ENCODE data around the gene MYO5C.

The MYO5C gene

GRCh38 chr15:52278636-52279367, 16.8 kb downstream of the MYO5C start:
- DNase-seq (ENCODE audit: low read depth) = no peak

DNA sequence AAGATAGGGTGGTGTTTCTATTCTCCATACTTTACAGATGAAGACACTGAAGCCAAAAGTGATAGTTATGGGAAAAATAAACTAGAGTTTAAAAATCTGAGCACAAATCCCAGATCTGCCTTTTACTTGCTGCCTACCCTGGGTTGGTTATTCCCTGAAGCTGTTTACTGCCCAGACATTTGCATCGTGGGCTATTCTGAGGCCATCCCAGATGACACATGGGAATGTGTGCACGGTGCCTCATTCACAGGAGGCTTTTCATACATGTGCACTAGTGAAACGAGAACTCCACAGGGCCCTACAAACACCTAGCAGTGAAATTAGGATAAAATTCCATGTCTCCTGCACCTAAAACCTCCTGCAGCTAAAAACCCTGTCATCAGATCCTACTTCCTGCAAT, 17.5 kb downstream of the MYO5C start:
- DNase-seq (ENCODE audit: low read depth) = no peak

DNA sequence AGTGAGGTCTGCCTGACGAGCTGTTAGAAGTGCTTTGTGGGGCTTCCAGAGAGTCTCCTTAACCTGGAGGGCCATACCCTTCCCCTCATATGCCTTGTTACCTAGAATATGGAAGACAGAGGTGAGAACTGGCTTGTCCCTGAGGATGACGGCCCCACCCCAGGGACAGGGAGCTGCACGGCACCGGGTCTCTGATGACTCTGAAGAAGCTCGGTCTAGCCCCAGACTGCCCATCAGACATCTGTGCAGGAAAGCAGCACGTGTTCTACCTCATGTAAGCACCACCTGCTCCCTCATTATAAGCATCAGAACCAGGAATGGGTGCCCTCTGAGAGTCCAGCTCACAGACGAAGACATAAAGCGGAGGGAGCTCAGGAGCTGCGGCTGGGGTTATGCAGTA, 18.0 kb downstream of the MYO5C start:
- no peak for DNase-seq (ENCODE audit: low read depth)

DNA sequence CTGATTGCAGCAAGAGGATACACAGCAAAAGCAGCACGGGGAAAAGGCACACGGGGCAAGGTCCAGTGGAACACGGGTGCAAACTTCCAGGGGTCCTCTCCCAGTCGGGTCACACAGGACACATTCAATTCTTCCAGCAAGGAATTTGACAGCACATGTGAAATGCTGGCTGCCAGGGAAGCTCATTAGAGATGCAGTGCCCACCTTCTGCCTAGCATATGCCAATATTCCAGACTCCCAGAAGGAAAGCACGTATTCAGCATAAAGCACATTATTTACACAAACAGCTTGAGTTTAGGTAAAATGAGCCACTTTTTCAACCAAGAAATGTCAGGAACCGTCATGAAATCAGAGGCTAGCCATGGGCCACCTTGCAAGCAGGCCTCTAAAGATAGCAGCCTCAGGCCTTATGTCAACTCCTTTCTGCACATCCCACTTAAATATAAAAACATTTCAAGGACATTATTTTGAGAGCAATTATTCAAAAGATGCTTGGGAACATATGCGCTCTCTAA, 19.3 kb downstream of the MYO5C start:
- no peak for DNase-seq (ENCODE audit: low read depth)

DNA sequence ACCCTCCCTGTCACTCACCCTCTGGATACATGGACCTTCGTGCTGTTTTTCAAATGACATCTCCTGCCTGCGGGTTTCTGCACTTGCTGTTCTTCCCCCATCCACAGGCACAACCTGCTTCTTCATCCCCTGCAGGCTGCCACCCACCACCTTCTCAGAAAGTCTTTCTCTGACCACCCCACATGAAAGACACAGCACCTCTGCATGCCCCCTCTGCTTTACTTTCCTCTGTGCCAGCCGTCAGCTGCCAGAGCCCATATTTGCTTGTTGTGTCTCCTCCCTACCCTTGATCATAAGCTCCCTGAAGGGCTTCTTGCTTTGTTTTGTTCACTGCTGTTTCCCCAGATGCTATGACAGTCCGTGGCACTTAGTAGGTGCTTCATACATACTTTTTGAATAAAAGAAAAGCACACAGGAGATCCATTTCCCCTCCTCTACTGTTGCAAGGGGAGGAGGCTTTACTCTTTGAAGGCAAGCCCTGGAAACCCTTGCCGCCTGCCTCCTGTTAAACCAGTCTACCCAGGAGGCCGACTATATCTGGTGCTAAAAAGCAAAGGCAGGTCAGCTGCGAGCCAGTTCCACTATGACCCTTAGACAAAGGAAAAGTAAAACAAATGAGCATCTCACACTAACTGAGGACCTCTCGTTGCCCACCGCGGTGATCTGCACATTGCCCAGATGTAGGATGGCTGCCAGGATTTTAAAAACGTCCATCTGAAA, 31.9 kb downstream of the MYO5C start:
- DNase-seq (ENCODE audit: low read depth) = no peak

GRCh38 chr15:52262364-52262763, 33.2 kb downstream of the MYO5C start:
- DNase-seq (ENCODE audit: low read depth) = no peak

DNA sequence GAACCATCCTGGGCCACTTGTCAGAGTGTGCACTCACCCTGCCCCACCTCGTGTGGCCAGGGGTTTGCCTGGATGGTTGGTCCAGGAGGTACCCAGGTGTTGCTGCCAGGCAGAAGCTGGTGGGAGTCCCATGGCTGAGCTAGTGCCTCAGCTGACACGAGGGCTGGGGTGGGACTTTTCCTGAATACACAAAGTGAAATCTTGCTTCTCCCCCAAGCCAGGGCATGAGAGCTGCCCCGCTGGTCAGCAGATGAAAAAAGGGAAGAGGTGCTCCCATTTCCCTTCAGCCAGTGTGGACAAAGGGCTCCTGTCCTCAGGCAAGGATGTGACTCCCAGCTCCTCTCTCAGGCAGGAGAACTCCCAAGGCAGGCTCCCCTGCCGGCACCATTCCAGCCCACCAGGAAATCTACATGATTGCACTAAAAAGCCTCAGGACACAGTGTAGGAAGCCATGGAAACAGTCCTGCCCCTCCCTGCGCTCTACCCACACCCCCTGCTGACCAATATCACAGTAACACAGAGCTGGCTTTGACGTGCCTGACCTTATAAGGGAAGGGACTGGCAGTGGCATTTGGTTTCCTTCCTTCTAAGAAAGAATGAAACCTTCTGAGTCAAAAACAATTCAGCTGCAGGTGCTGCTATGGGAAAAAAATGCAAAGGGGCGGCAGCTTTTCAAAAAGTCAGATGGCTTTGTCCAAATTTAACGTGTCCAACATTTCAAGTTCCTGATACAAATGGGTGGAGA, 33.9 kb downstream of the MYO5C start:
- no peak for DNase-seq (ENCODE audit: low read depth)

GRCh38 chr15:52261026-52261425, 34.6 kb downstream of the MYO5C start:
- no peak for DNase-seq (ENCODE audit: low read depth)

GRCh38 chr15:52259503-52259902, 36.1 kb downstream of the MYO5C start:
- no peak for DNase-seq (ENCODE audit: low read depth)

DNA sequence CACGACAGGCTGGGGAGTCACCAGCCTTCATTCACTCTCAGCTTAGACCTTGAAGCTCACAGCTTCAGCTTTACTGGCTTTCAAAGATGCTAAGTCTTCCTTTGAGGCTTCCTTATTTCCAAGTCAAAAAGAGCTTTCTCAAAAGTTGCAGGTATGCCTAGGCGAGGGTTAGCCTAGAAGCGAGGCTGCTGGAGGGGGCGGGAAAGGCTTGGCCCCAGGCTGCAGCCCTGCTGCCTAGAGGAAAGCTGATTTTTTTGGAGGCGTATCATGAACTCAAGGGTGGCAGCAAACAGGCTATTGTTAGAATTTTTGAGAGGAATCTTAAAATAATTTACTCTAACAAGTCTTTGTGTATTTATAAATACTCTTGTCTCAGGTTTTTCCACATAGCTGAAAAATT, 37.1 kb downstream of the MYO5C start:
- DNase-seq (ENCODE audit: low read depth) = no peak

DNA sequence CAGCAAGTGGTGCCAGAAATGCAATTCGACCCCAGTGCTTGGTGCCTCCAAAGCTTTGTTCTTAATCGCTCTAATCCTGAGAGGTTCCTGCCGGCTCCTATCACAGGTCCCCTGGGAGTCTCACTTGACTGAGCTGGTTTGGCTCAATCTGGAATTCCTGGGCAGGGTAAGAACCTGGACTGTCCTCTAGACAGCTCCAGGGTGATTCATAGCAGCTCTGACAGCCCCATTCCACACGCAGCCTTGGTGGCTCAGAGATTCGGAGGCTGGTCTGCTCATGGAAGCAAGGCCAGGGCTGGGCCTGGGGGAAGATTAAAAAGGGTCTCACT, 37.9 kb downstream of the MYO5C start:
- DNase-seq (ENCODE audit: low read depth) = no peak

DNA sequence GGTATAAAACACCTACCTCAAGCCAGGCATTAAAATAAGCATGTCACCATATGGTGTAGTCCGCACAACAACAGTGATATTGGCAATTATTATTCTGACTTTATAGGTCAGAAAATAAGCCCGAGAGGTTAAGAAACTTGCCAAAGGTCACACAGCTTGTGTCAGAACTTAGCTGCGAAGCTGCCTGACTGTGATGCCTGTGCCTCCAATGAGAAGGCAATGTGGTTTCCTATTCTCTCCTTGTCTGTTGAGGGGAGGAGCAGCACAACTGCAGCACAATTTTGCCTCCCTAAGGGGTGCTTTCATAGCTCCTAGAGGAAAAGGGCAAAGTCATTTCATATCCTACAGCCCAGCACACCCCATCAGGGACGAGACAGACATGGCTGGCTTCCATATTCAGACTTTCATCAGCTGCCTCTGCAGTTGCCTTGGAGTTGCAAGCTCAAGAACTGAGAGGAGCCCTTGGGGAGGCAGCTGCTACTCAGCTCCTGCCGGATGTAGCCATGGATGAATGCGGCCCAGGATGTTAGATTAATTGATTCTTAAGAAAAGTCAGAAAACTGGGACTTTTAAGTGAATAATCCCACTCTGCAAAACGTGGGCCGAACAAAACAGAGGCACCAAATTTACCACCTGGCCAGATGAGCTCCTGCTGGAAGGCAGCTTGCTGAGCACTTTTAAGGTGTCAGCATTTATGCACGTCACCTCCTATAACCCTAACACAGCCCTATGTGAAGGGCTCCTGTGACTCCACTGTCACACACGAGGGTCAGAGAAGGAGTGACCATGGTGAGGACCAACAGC, 38.5 kb downstream of the MYO5C start:
- no peak for DNase-seq (ENCODE audit: low read depth)

- peak; percentile 19 for DNase-seq (ENCODE audit: low read depth)
These were observed 39.2 kb downstream of the MYO5C start for GRCh38 chr15:52256366-52256765.

- DNase-seq (ENCODE audit: low read depth) = no peak
These were observed 39.7 kb downstream of the MYO5C start for GRCh38 chr15:52255935-52256334.

- no peak for DNase-seq (ENCODE audit: low read depth)
These were observed 40.6 kb downstream of the MYO5C start for GRCh38 chr15:52255008-52255407.

DNA sequence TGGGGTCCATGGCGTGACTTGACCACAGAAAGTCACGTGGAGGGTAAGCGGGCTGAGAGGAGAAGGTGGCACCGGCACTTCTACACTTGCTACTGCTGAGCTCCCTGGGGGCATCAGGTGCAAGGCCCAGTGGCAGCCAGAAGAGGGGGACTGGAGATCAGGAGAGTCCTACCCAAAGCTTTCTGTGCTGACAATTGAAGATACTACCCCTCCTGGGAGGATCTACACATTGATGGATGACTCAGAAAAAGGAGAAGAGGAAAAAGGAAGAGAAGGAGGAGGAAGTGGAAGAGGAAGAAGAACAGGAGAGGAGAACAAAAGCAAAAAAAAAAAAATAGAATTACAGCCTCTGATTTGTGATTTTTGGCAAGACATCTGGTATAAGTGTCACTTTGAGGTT, 41.2 kb downstream of the MYO5C start:
- DNase-seq (ENCODE audit: low read depth) = no peak

DNA sequence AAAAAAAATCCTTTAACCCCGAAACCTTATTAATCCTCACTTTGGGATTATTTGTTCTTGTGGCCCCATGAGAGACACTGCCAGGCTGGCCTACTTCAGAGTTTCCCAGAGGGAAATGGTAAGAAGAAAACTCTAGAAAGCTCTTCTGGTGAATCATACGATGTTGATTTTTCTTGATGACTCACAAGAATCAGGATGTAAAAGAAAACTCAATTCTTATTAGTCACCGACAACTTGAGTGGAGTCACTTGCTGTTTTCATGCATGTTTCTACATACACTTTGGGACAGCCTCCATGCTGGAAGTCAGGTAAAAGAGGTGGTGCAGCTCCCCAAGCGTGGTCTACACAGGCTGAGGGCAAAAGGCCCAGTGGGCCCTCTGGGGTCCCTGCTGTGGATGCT, 42.8 kb downstream of the MYO5C start:
- no peak for DNase-seq (ENCODE audit: low read depth)

- DNase-seq (ENCODE audit: low read depth) = no peak
These were observed 44.3 kb downstream of the MYO5C start for GRCh38 chr15:52251144-52251860.

- no peak for DNase-seq (ENCODE audit: low read depth)
These were observed 48.1 kb downstream of the MYO5C start for GRCh38 chr15:52247461-52247860.

GRCh38 chr15:52246686-52247431, 48.7 kb downstream of the MYO5C start:
- DNase-seq (ENCODE audit: low read depth) = no peak
